SU-DHL-6 (cell line): ENCODE results near the gene MARK2.

ENCODE experiments used
- CTCF ChIP-seq: fragments of 200-600 bp; sonication (generic); IDR thresholded peaks from one replicate; pipeline ENCODE4 v1.5.1; 2017; ENCODE audit warnings: antibody characterized with exemption, mild to moderate bottlenecking, low read length, moderate library complexity; ENCODE audit not compliant: insufficient read depth, poor library complexity, severe bottlenecking
- EZH2phosphoT487 ChIP-seq: fragments of 200-600 bp; sonication (generic), shearing (Covaris generic); conservative IDR thresholded peaks from 2 replicates; pipeline ENCODE4 v1.6.1; 2018; ENCODE audit warnings: mild to moderate bottlenecking, antibody characterized with exemption, low read length, moderate library complexity, mixed read lengths

- no peak for TF ChIP-seq CTCF
- no peak for TF ChIP-seq EZH2phosphoT487
Measured at GRCh38 chr11:63939397-63939891, 100.5 kb downstream of the MARK2 start.
